Lung (tissue), 12 donors: Measurements from ENCODE around the gene TRPT1. TPM values are rescaled to one million over a fixed set of nuclear protein-coding genes. Genes with fewer than 3 reads are reported as not detected.

Experiments used
- ATAC-seq: fragments of 200-7000 bp; cut with Tn5 transposase; one replicate; pipeline ENCODE4 v1.9.1; 2020; ENCODE audit warnings: moderate number of reproducible peaks; ENCODE audit not compliant: insufficient read depth, low FRiP score
- DNase-seq, 3 donors: peaks; one replicate each; pipeline ENCODE4 v3.0.0-alpha.2; 2013 to 2017
- H3K27ac ChIP-seq, 2 donors: one replicate each; pipeline ENCODE4 v1.5.1; 2013; ENCODE audit warnings: mild to moderate bottlenecking in 2 of 2, moderate library complexity in 2 of 2, control low read depth in 1 of 2, inconsistent platforms in 1 of 2, low read depth in 1 of 2, low read length in 1 of 2
- H3K27me3 ChIP-seq, 3 donors: one replicate each; pipeline ENCODE4 v1.5.1; 2013; ENCODE audit warnings: low read length in 2 of 3; ENCODE audit not compliant: control insufficient read depth in 3 of 3, insufficient read depth in 3 of 3
- H3K36me3 ChIP-seq, 4 donors: one replicate each; pipeline ENCODE4 v1.5.1; 2013; ENCODE audit warnings: low read length in 4 of 4, mild to moderate bottlenecking in 1 of 4, moderate library complexity in 1 of 4; ENCODE audit not compliant: control insufficient read depth in 4 of 4, insufficient read depth in 4 of 4
- H3K4me1 ChIP-seq, 5 donors: one replicate each; pipeline ENCODE4 v1.5.1; 2013; ENCODE audit warnings: low read length in 5 of 5, mild to moderate bottlenecking in 2 of 5, moderate library complexity in 1 of 5; ENCODE audit not compliant: control insufficient read depth in 5 of 5, insufficient read depth in 5 of 5
- H3K4me3 ChIP-seq: one replicate; pipeline ENCODE4 v1.5.1; 2013; ENCODE audit warnings: mild to moderate bottlenecking, control low read depth, moderate library complexity
- H3K9ac ChIP-seq, 2 donors: one replicate each; pipeline ENCODE4 v1.5.1; 2013; ENCODE audit warnings: low read length in 2 of 2, control low read depth in 1 of 2; ENCODE audit not compliant: insufficient read depth in 1 of 2
- H3K9me3 ChIP-seq, 4 donors: one replicate each; pipeline ENCODE4 v1.5.1; 2013; ENCODE audit warnings: low read length in 3 of 4, mild to moderate bottlenecking in 1 of 4, moderate library complexity in 1 of 4; ENCODE audit not compliant: control insufficient read depth in 4 of 4, insufficient read depth in 3 of 4
- WGBS, 2 donors: extraction: QIAGEN DNeasy Blood & Tissue Kit; methylation state at CpG; one replicate each; pipeline ENCODE4 v1.1.7; 2013; 5-methylcytosine and 5-hydroxymethylcytosine counted together
- polyA plus RNA-seq, 2 donors: library from polyadenylated mRNA; stranded (reverse); fragments of 200-250 nt; gene quantifications; one replicate each; pipeline ENCODE4 v1.2.1, GENCODE V29; 2013
- total RNA-seq, 2 donors: library from RNA; depleted of rRNA in 1 of 2; stranded (reverse); fragments of >200 nt in 1 of 2; gene quantifications; one replicate each; pipeline ENCODE4 v1.2.1, GENCODE V29; 2014 to 2021
- TF ChIP-seq, protein P1 (sequence below): IDR thresholded peaks from 2 replicates; pipeline ENCODE4 v1.5.1; 2012; ENCODE audit warnings: mild to moderate bottlenecking; ENCODE audit errors: control extremely low read depth, extremely low read depth
- donor health status: control.
- donor health status: control.
- donor health status: Bipolar disorder and iron deficiency.
- donor health status: healthy.
- donor health status: DM: yes; HTN: yes; CAD: no.

Gene TRPT1
- total and polyA plus RNA-seq, 4 donors = 18.3 to 62.5 (median 34.3) TPM

DNA sequence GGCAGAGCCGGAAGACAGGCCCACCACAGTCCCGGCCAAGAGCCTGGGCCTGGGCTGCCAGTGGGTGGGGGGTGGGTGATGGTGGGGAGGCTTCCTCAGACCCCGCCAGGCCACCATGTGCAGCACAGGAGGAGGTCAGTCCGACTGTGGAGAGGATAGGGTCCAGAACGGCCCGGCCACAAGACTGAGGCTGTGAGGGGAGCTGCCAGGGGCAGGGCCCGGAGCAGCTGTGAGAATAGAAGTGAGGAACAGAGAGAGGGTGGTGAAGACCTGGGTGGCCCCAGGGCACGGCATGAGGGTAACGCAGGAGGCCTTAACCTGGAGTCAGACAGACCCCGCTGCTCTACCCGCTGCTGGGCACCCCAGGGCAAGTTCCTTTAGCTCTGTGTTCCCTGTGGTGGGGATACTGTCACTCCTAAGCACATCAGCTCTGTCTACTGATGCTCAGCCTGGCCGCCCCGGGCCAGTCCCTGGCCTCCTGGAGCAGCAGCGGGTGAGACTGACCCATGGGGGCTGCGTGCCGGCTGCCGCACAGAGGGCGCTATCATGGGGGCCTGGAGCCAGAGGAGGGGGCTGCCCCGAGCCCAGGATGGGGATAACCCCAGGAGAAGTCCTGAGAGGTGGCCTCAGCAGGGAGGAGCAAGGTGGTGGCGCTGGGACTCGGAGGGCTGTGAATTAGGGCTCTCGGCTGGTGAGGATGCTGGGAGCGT lies 17.7 kb downstream of the TRPT1 start:
- H3K4me3 ChIP-seq = peak overlapping the region; percentile 32
- peaks cover 0 to 2% (median 0%) of the 10 kb centered on the region in 4 donors for H3K9me3 ChIP-seq
- H3K27me3 ChIP-seq = no peaks in the 10 kb centered on the region
- H3K27ac ChIP-seq = peak overlapping the region; percentile 37 to 96
- DNase-seq (no peak), ATAC-seq (no peak)
- peaks cover 0 to 27% (median 0%) of the 10 kb centered on the region in 5 donors for H3K4me1 ChIP-seq
- 62 to 73% methylated on average over 23 of the region's 23 CpGs for WGBS, 2 donors
- TF ChIP-seq, protein P1, sequence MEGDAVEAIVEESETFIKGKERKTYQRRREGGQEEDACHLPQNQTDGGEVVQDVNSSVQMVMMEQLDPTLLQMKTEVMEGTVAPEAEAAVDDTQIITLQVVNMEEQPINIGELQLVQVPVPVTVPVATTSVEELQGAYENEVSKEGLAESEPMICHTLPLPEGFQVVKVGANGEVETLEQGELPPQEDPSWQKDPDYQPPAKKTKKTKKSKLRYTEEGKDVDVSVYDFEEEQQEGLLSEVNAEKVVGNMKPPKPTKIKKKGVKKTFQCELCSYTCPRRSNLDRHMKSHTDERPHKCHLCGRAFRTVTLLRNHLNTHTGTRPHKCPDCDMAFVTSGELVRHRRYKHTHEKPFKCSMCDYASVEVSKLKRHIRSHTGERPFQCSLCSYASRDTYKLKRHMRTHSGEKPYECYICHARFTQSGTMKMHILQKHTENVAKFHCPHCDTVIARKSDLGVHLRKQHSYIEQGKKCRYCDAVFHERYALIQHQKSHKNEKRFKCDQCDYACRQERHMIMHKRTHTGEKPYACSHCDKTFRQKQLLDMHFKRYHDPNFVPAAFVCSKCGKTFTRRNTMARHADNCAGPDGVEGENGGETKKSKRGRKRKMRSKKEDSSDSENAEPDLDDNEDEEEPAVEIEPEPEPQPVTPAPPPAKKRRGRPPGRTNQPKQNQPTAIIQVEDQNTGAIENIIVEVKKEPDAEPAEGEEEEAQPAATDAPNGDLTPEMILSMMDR = no peak
- no peak overlapping the region for H3K9ac ChIP-seq
- H3K36me3 ChIP-seq = peaks cover 5 to 35% (median 9%) of the 10 kb centered on the region in 4 donors

DNA sequence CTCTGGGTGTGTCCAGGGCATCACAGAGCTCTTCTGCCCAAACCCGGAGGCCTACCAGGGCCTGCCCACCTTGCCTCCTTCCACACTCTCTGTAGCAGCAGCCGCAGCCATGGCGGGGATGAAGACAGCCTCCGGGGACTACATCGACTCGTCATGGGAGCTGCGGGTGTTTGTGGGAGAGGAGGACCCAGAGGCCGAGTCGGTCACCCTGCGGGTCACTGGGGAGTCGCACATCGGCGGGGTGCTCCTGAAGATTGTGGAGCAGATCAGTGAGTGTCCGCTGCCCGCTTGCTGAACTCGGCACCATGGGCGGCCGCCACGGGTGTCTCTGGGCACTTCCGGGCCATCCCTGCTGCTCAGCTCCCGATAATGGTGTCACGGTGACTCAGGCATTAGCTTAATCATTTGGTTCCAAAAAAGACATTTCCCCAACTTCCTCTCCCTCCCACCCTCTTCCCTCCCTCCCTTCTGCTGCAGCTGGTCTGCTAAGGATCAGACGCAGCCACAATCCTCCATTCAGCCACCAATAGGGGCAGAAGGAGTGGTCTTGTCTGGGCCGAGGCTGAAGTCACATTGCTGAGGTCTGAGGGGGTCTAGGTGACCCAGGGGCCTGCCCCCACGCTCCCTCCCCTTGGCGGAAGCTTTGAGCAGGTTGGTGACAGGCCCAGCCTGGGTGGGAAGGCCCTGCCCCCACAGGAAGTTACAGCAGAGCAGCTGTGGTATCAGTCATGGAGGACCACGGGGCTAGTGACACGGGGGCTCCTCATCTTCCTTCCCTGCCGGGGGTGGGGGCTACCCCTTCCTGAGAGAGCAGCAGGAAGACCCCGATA lies 18.5 kb downstream of the TRPT1 start:
- Histone ChIP-seq H3K36me3 (peaks cover 11 to 42% (median 17%) of the 10 kb centered on the region in 4 donors), H3K9ac (peak overlapping the region in 1 of 2 donors; percentile 49), H3K9me3 (peaks cover 0 to 2% (median 0%) of the 10 kb centered on the region in 4 donors), H3K4me1 (peaks cover 0 to 27% (median 0%) of the 10 kb centered on the region in 5 donors), H3K4me3 (peak overlapping the region; percentile 34), H3K27ac (peak overlapping the region; percentile 70 to 96), H3K27me3 (no peaks in the 10 kb centered on the region)
- 18 to 35% methylated on average over 30 of the region's 30 CpGs for WGBS, 2 donors
- DNase-seq (peak; percentile 66 to 77 (median 68)), ATAC-seq (peak; percentile 52)
- TF ChIP-seq, protein P1 = no peak

DNA sequence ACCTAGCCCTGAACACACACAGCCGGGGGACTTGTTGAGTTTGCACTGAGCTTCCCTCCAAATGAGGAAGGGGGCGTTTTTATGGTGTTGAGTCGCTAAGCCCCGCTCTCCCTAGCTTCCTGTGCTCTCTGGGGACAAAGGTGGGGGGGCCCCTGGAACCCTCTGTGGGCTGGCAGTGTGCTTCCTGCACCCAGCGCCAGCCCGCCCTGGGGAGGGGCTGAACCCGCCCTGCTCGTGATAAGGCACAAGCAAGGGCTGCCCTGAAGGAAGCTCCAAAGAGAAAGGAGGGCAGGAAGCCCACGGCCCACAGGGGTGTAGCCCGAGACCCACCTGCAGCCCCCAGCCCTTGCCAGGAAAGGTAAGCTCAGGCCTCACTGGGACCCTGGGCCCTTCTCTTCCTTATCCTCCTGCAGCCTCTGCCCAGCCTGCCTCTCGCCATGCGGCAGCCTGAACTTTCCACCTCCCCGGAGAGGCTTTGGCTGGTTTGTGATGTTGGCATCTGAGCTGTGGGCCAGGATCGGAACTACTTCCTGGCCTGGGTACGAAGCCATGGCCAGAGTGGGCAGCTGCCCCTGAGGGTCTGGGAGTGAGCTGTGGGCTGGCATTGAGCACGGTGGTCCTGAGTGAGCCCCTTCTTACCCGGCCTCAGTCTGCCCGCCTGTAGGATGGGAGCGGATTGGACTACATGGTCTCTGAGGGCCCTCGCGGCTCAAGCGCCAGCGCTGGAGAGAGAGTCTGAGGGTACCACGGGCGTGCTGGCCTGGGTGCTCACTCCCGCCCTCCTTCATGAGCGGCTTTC lies 19.3 kb downstream of the TRPT1 start, which contains the start of gene FERMT3:
FERMT3 (plus strand) TSS at position 265 of the 799 bp plus-strand sequence. CDS start 644 bp downstream, outside the sequence.
- peak within 1 kb of the TSS in 1 of 2 donors; percentile 23 for H3K9ac ChIP-seq
- peak; percentile 21 for ATAC-seq
- peak within 1 kb of the TSS; percentile 34 for H3K4me3 ChIP-seq
- peaks cover 0 to 2% (median 0%) of the 10 kb centered on the region in 4 donors for H3K9me3 ChIP-seq
- 31 to 45% methylated on average over 27 of the region's 27 CpGs for WGBS, 2 donors
- TF ChIP-seq, protein P1 = no peak
- H3K27ac ChIP-seq = peak within 1 kb of the TSS; percentile 70 to 96
- peak in 1 of 3 donors; percentile 28 for DNase-seq
- peaks cover 0 to 27% (median 0%) of the 10 kb centered on the region in 5 donors for H3K4me1 ChIP-seq
- H3K27me3 ChIP-seq = no peaks in the 10 kb centered on the region
- H3K36me3 ChIP-seq = peaks cover 15 to 38% (median 21%) of the 10 kb centered on the region in 4 donors
